ENCODE results near the gene HELT. TPM values are rescaled to one million over a fixed set of nuclear protein-coding genes. Genes with fewer than 3 reads are reported as not detected.

HELT gene
- total RNA-seq, 1 donor from 2014 or later = 0.49 TPM

- no peak for TF ChIP-seq CTCF (IDR thresholded peaks at IDR 0.05)
- peak; percentile 73 for DNase-seq
- Histone ChIP-seq H3K36me3 (no peaks in the 10 kb centered on the region), H3K9me3 (no peaks in the 10 kb centered on the region), H3K27me3 (peaks cover 91% of the 10 kb centered on the region), H3K4me1 (peaks cover 7% of the 10 kb centered on the region), H3K4me3 (no peak overlapping the region), H3K27ac (no peak overlapping the region)
- peak; percentile 71 for ATAC-seq
- intact Hi-C loops (cut with DNase I) = no loop called here
Observed at GRCh38 chr4:185018834-185019455, 655 bp downstream of the HELT start.

GRCh38 chr4:185019456-185020292 lies 1.4 kb downstream of the HELT start:
- no peak overlapping the region for H3K4me3 ChIP-seq
- DNase-seq (no peak), ATAC-seq (peak; percentile 42)
- intact Hi-C loops (cut with DNase I) = no loop called here
- no peaks in the 10 kb centered on the region for H3K9me3 ChIP-seq
- peaks cover 91% of the 10 kb centered on the region for H3K27me3 ChIP-seq
- TF ChIP-seq CTCF (IDR thresholded peaks at IDR 0.05) = no peak
- peaks cover 7% of the 10 kb centered on the region for H3K4me1 ChIP-seq
- H3K36me3 ChIP-seq = no peaks in the 10 kb centered on the region
- H3K27ac ChIP-seq = no peak overlapping the region

- ATAC-seq (peak; percentile 2), DNase-seq (no peak)
- Histone ChIP-seq H3K27ac (no peak overlapping the region), H3K9me3 (no peaks in the 10 kb centered on the region), H3K4me1 (peaks cover 7% of the 10 kb centered on the region), H3K27me3 (peaks cover 91% of the 10 kb centered on the region), H3K4me3 (no peak overlapping the region), H3K36me3 (no peaks in the 10 kb centered on the region)
- intact Hi-C loops (cut with DNase I) = no loop called here
- no peak for TF ChIP-seq CTCF (IDR thresholded peaks at IDR 0.05)
Observed at GRCh38 chr4:185020293-185020808, 2.1 kb downstream of the HELT start.

- no peak overlapping the region for H3K27ac ChIP-seq
- H3K27me3 ChIP-seq = peaks cover 88% of the 10 kb centered on the region
- no peaks in the 10 kb centered on the region for H3K36me3 ChIP-seq
- intact Hi-C loops (cut with DNase I) = no loop called here
- DNase-seq (no peak), ATAC-seq (no peak)
- TF ChIP-seq CTCF (IDR thresholded peaks at IDR 0.05) = no peak
- H3K4me3 ChIP-seq = no peak overlapping the region
- H3K4me1 ChIP-seq = peaks cover 7% of the 10 kb centered on the region
- H3K9me3 ChIP-seq = no peaks in the 10 kb centered on the region
Observed at GRCh38 chr4:185020863-185021761, 2.8 kb downstream of the HELT start.

- peaks cover 66% of the 10 kb centered on the region for H3K27me3 ChIP-seq
- intact Hi-C loops (cut with DNase I) = no loop called here
- peaks cover 7% of the 10 kb centered on the region for H3K4me1 ChIP-seq
- no peaks in the 10 kb centered on the region for H3K36me3 ChIP-seq
- DNase-seq (no peak), ATAC-seq (no peak)
- H3K9me3 ChIP-seq = no peaks in the 10 kb centered on the region
- no peak overlapping the region for H3K4me3 ChIP-seq
- no peak for TF ChIP-seq CTCF (IDR thresholded peaks at IDR 0.05)
- H3K27ac ChIP-seq = no peak overlapping the region
Observed at GRCh38 chr4:185023471-185023870, 5.2 kb downstream of the HELT start.
